Caco-2 (cell line): ENCODE data around the gene ARHGAP42. TPM values are rescaled to one million over a fixed set of nuclear protein-coding genes. Genes with fewer than 3 reads are reported as not detected.

Source experiments
- BruUV-seq: library from RNA; stranded (reverse); fragments of 400-500 nt; replicated peaks from 2 replicates; lab custom pipeline; 2021; lab: Mats Ljungman, UMichigan
- CTCF ChIA-PET: fragments of 300-600 bp; sonication (Branson Sonifier 250); formaldehyde crosslinking; loops from one replicate; lab custom pipeline; 2022; ENCODE audit warnings: antibody characterized with exemption; lab: Charles Lee
- POLR2A ChIA-PET: fragments of 300-600 bp; sonication (Branson Sonifier 250); formaldehyde crosslinking; loops from one replicate; lab custom pipeline; 2022; ENCODE audit warnings: antibody characterized with exemption; lab: Charles Lee
- DNase-seq, 2 experiments: peaks; one replicate each; pipeline versions ENCODE4 v3.0.0 to v3.0.0-alpha.2; 2020 to 2022
- H3K27me3 ChIP-seq: replicated peaks from 2 replicates; pipeline ENCODE4 v1.6.0; 2011; ENCODE audit warnings: low read length; ENCODE audit not compliant: control insufficient read depth, insufficient read depth
- H3K36me3 ChIP-seq: 2 replicates; pipeline ENCODE4 v1.5.1; 2011; ENCODE audit warnings: low read length; ENCODE audit not compliant: control insufficient read depth, insufficient read depth
- H3K4me1 ChIP-seq: fragments of 250-450 bp; sonication (Bioruptor Pico); 2 replicates; pipeline ENCODE4 v1.5.1; 2020; ENCODE audit warnings: mild to moderate bottlenecking
- H3K4me3 ChIP-seq: 2 replicates; pipeline ENCODE4 v1.5.1; 2011; ENCODE audit warnings: low read depth, mild to moderate bottlenecking, control low read depth, low read length
- H3K9me3 ChIP-seq: fragments of 250-450 bp; sonication (Bioruptor Pico); 2 replicates; pipeline ENCODE4 v1.5.1; 2020; ENCODE audit warnings: mild to moderate bottlenecking, moderate library complexity
- H3K27ac Mint-ChIP-seq: one replicate; pipeline ENCODE4 v1.8.0; 2022; ENCODE audit warnings: mixed read lengths; ENCODE audit not compliant: unreplicated experiment
- H3K27me3 Mint-ChIP-seq: one replicate; pipeline ENCODE4 v1.8.0; 2022; ENCODE audit warnings: mixed read lengths; ENCODE audit not compliant: insufficient read depth, unreplicated experiment
- H3K36me3 Mint-ChIP-seq: one replicate; pipeline ENCODE4 v1.8.0; 2022; ENCODE audit warnings: mild to moderate bottlenecking, mixed read lengths; ENCODE audit not compliant: insufficient read depth, unreplicated experiment
- H3K4me1 Mint-ChIP-seq: one replicate; pipeline ENCODE4 v1.8.0; 2022; ENCODE audit warnings: low read depth, mixed read lengths; ENCODE audit not compliant: unreplicated experiment
- H3K4me3 Mint-ChIP-seq: one replicate; pipeline ENCODE4 v1.8.0; 2022; ENCODE audit warnings: mild to moderate bottlenecking, moderate library complexity, mixed read lengths; ENCODE audit not compliant: unreplicated experiment
- H3K9me3 Mint-ChIP-seq: one replicate; pipeline ENCODE4 v1.8.0; 2022; ENCODE audit warnings: mixed read lengths; ENCODE audit not compliant: unreplicated experiment
- CTCF ChIP-seq, 2 experiments: fragments of 200-600 bp in 1 of 2; IDR thresholded peaks; 1 replicate in 1 of 2; 2 replicates in 1 of 2; pipeline versions ENCODE4 v1.5.1 to v1.8.0; 2011 to 2022; ENCODE audit warnings: antibody characterized with exemption in 1 of 2, control low read depth in 1 of 2, inconsistent platforms in 1 of 2, low read depth in 1 of 2, low read length in 1 of 2, mild to moderate bottlenecking in 1 of 2, moderate library complexity in 1 of 2; ENCODE audit not compliant: insufficient read depth in 1 of 2, severe bottlenecking in 1 of 2, unreplicated experiment in 1 of 2
- intact Hi-C: fragments of 100-400 bp; cut with micrococcal nuclease; formaldehyde crosslinking; loops from one replicate; pipeline ENCODE4 v1.10.0; 2022; ENCODE audit not compliant: unreplicated experiment
- total RNA-seq: library from RNA; stranded (reverse); gene quantifications from 2 replicates; pipeline ENCODE4 v1.2.3, GENCODE V29; 2022

The ARHGAP42 gene
- total RNA-seq, 1 experiment from 2014 or later: 8.4 TPM

GRCh38 chr11:100815787-100816330 is 128.8 kb downstream of the ARHGAP42 start:
- no peak for TF ChIP-seq CTCF (IDR thresholded peaks at IDR 0.05; ENCODE audit: insufficient read depth in 1 of 2, low read depth in 1 of 2, low read length in 1 of 2, severe bottlenecking in 1 of 2, unreplicated experiment in 1 of 2)
- Histone ChIP-seq H3K9me3 (no peaks in the 10 kb centered on the region), H3K4me3 (no peak overlapping the region), H3K4me1 (peaks cover 16% of the 10 kb centered on the region), H3K27me3 (no peaks in the 10 kb centered on the region), H3K36me3 (no peaks in the 10 kb centered on the region)
- no peak overlapping the region for H3K4me3 Mint-ChIP-seq
- intact Hi-C loops: no loop called here
- H3K36me3 Mint-ChIP-seq: no peaks in the 10 kb centered on the region
- no peaks in the 10 kb centered on the region for H3K27me3 Mint-ChIP-seq
- ChIA-PET CTCF (no interaction called here), POLR2A (no interaction called here)
- peaks cover 14% of the 10 kb centered on the region for H3K4me1 Mint-ChIP-seq
- BruUV-seq: no TSS peak
- H3K9me3 Mint-ChIP-seq: no peaks in the 10 kb centered on the region
- no peak for DNase-seq
- H3K27ac Mint-ChIP-seq: no peak overlapping the region

GRCh38 chr11:100816823-100817222 is 129.7 kb downstream of the ARHGAP42 start:
- intact Hi-C loops: no loop called here
- H3K4me1 ChIP-seq: peaks cover 16% of the 10 kb centered on the region
- BruUV-seq: no TSS peak
- no peak overlapping the region for H3K27ac Mint-ChIP-seq
- H3K36me3 Mint-ChIP-seq: no peaks in the 10 kb centered on the region
- H3K27me3 Mint-ChIP-seq: no peaks in the 10 kb centered on the region
- ChIA-PET CTCF (no interaction called here), POLR2A (interaction anchor here (0.5 kb wide), 1 partner anchor 55 kb away, joined by 4 read pairs; no protein-coding TSS in a partner anchor)
- no peak overlapping the region for H3K4me3 ChIP-seq
- peaks cover 14% of the 10 kb centered on the region for H3K4me1 Mint-ChIP-seq
- no peak for TF ChIP-seq CTCF (IDR thresholded peaks at IDR 0.05; ENCODE audit: insufficient read depth in 1 of 2, low read depth in 1 of 2, low read length in 1 of 2, severe bottlenecking in 1 of 2, unreplicated experiment in 1 of 2)
- no peak for DNase-seq
- no peaks in the 10 kb centered on the region for H3K9me3 ChIP-seq
- H3K4me3 Mint-ChIP-seq: no peak overlapping the region
- no peaks in the 10 kb centered on the region for H3K9me3 Mint-ChIP-seq
- no peaks in the 10 kb centered on the region for H3K36me3 ChIP-seq
- H3K27me3 ChIP-seq: no peaks in the 10 kb centered on the region

GRCh38 chr11:100817620-100818019 is 130.5 kb downstream of the ARHGAP42 start:
- intact Hi-C loops: no loop called here
- Histone ChIP-seq H3K4me3 (no peak overlapping the region), H3K27me3 (no peaks in the 10 kb centered on the region), H3K4me1 (peaks cover 10% of the 10 kb centered on the region), H3K36me3 (no peaks in the 10 kb centered on the region), H3K9me3 (no peaks in the 10 kb centered on the region)
- no TSS peak for BruUV-seq
- Mint-ChIP-seq H3K4me1 (peaks cover 10% of the 10 kb centered on the region), H3K36me3 (no peaks in the 10 kb centered on the region), H3K9me3 (no peaks in the 10 kb centered on the region), H3K4me3 (no peak overlapping the region), H3K27ac (no peak overlapping the region), H3K27me3 (no peaks in the 10 kb centered on the region)
- POLR2A ChIA-PET: no interaction called here
- CTCF ChIA-PET: no interaction called here
- DNase-seq: no peak
- TF ChIP-seq CTCF (IDR thresholded peaks at IDR 0.05; ENCODE audit: insufficient read depth in 1 of 2, low read depth in 1 of 2, low read length in 1 of 2, severe bottlenecking in 1 of 2, unreplicated experiment in 1 of 2): no peak
